ENCODE measurements around the gene PLOD1.

Gene PLOD1

DNA sequence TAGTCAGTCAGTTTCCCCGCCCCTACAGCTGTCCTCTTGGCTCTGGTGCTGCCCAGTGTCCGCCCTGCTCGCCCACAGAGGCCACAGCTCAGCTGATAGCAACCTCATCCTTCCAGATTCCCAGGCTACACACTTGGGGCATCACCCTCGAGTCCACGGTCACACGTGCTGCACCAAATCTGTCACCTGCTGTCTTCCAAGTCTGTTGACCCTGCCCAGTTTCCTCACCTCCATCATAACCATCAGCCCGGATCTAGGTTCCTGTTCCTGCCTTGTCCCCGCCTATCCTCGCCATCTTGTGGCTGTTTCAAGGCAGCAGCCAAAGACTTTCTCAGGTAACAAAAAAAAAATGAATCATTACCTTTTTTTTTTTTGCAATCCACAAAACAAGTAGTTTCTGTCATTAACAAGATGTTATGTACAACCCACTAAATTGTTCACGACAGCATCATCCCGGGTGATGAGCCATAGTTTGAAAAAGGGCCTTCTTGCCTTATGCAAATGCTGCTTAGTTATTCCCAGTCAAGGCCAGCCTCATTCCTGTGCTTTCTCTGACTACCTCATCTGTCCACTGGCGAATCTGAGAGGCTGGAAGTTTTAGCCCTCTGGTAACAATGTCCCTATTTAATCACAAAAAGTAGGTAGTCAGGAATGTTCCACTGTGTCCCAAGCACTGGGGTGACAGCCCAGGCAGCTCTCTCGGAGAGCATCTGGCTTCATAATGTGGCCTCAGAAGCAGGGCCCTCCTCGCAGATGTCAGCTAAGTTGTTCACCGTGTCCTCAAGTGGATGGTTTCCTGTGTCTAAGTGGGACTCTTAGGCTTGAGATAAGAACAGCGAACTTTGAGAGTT lies 79.8 kb downstream of the PLOD1 start:
- Histone ChIP-seq H3K27me3 (ENCODE audit: control insufficient read depth, low read length) (no peaks in the 10 kb centered on the region), H3K27ac (ENCODE audit: low read depth, low read length) (no peak overlapping the region), H4K20me1 (ENCODE audit: control insufficient read depth, insufficient read depth, low read depth, low read length) (no peaks in the 10 kb centered on the region), H3K4me1 (ENCODE audit: control insufficient read depth, low read length) (peaks cover 4% of the 10 kb centered on the region), H3K4me3 (ENCODE audit: low read length) (no peak overlapping the region), H3K9me2 (replicated peaks; ENCODE audit: control insufficient read depth, low read length) (no peaks in the 10 kb centered on the region), H3K9me3 (ENCODE audit: control insufficient read depth, insufficient read depth, low read length) (no peaks in the 10 kb centered on the region), H3K36me3 (ENCODE audit: control insufficient read depth, low read length) (peaks cover 34% of the 10 kb centered on the region), H3K79me2 (ENCODE audit: control insufficient read depth, low read length) (peaks cover under 1% of the 10 kb centered on the region), H3F3A (ENCODE audit: control insufficient read depth, insufficient read depth) (peaks cover 11% of the 10 kb centered on the region), H3K4me2 (ENCODE audit: low read length) (no peak overlapping the region)
- no peak for TF ChIP-seq EZH2phosphoT487 (IDR thresholded peaks at IDR 0.05; ENCODE audit: borderline replicate concordance, low read length)
- TF ChIP-seq, protein P1, sequence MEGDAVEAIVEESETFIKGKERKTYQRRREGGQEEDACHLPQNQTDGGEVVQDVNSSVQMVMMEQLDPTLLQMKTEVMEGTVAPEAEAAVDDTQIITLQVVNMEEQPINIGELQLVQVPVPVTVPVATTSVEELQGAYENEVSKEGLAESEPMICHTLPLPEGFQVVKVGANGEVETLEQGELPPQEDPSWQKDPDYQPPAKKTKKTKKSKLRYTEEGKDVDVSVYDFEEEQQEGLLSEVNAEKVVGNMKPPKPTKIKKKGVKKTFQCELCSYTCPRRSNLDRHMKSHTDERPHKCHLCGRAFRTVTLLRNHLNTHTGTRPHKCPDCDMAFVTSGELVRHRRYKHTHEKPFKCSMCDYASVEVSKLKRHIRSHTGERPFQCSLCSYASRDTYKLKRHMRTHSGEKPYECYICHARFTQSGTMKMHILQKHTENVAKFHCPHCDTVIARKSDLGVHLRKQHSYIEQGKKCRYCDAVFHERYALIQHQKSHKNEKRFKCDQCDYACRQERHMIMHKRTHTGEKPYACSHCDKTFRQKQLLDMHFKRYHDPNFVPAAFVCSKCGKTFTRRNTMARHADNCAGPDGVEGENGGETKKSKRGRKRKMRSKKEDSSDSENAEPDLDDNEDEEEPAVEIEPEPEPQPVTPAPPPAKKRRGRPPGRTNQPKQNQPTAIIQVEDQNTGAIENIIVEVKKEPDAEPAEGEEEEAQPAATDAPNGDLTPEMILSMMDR (IDR thresholded peaks at IDR 0.05; ENCODE audit: low read depth, low read length, poor library complexity, severe bottlenecking): no peak

DNA sequence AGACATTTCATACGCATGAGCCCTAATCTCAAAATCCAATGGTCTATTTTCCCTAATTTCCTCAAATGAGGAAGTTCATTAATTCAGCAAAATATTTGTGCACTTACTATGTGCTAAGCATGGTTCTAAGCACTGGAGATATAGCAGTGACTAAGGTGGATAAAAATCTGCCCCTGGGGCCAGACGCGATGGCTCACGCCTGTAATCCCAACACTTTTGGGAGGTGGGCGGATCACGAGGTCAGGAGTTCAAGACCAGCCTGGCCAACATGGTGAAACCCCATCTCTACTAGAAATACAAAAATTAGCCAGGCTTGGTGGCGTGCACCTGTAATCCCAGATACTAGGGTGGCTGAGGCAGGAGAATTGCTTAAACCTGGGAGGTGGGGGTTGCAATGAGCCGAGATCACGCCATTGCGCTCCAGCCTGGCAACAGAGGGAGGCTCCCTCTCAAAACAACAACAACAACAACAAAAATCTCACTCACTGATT lies 80.5 kb downstream of the PLOD1 start:
- Histone ChIP-seq H3K4me2 (ENCODE audit: low read length) (no peak overlapping the region), H3F3A (ENCODE audit: control insufficient read depth, insufficient read depth) (peaks cover 11% of the 10 kb centered on the region)

GRCh38 chr1:12015499-12015898 lies 81.0 kb downstream of the PLOD1 start:
- Histone ChIP-seq H3K4me1 (ENCODE audit: control insufficient read depth, low read length) (peaks cover 9% of the 10 kb centered on the region), H3K9me3 (ENCODE audit: control insufficient read depth, insufficient read depth, low read length) (no peaks in the 10 kb centered on the region), H3K9me2 (replicated peaks; ENCODE audit: control insufficient read depth, low read length) (no peaks in the 10 kb centered on the region), H3K27me3 (ENCODE audit: control insufficient read depth, low read length) (no peaks in the 10 kb centered on the region), H3K79me2 (ENCODE audit: control insufficient read depth, low read length) (peaks cover 12% of the 10 kb centered on the region), H4K20me1 (ENCODE audit: control insufficient read depth, insufficient read depth, low read depth, low read length) (no peaks in the 10 kb centered on the region), H3K4me2 (ENCODE audit: low read length) (no peak overlapping the region), H3K27ac (ENCODE audit: low read depth, low read length) (no peak overlapping the region), H3F3A (ENCODE audit: control insufficient read depth, insufficient read depth) (peaks cover 11% of the 10 kb centered on the region), H3K36me3 (ENCODE audit: control insufficient read depth, low read length) (peaks cover 29% of the 10 kb centered on the region), H3K4me3 (ENCODE audit: low read length) (no peak overlapping the region)
- TF ChIP-seq EZH2phosphoT487 (IDR thresholded peaks at IDR 0.05; ENCODE audit: borderline replicate concordance, low read length): no peak
- TF ChIP-seq, protein P1 (IDR thresholded peaks at IDR 0.05; ENCODE audit: low read depth, low read length, poor library complexity, severe bottlenecking): no peak

More for the DNA sequence above, 80.5 kb downstream of the PLOD1 start:
- Histone ChIP-seq H3K4me1 (ENCODE audit: control insufficient read depth, low read length) (peaks cover 5% of the 10 kb centered on the region), H3K79me2 (ENCODE audit: control insufficient read depth, low read length) (peaks cover 7% of the 10 kb centered on the region), H3K9me2 (replicated peaks; ENCODE audit: control insufficient read depth, low read length) (no peaks in the 10 kb centered on the region), H3K36me3 (ENCODE audit: control insufficient read depth, low read length) (peaks cover 31% of the 10 kb centered on the region), H3K4me3 (ENCODE audit: low read length) (no peak overlapping the region), H3K27me3 (ENCODE audit: control insufficient read depth, low read length) (no peaks in the 10 kb centered on the region), H3K27ac (ENCODE audit: low read depth, low read length) (no peak overlapping the region), H4K20me1 (ENCODE audit: control insufficient read depth, insufficient read depth, low read depth, low read length) (no peaks in the 10 kb centered on the region), H3K9me3 (ENCODE audit: control insufficient read depth, insufficient read depth, low read length) (no peaks in the 10 kb centered on the region)
- TF ChIP-seq EZH2phosphoT487 (IDR thresholded peaks at IDR 0.05; ENCODE audit: borderline replicate concordance, low read length): no peak
- TF ChIP-seq, protein P1 (IDR thresholded peaks at IDR 0.05; ENCODE audit: low read depth, low read length, poor library complexity, severe bottlenecking): no peak
